Stimulated activated CD4-positive, alpha-beta T cell treated with anti-CD3 and anti-CD28 coated beads, Interleukin-4, amount 100 ng/mL, for 48 hours (primary cell): ENCODE data around the gene STAG1.
"Not testable (repeated sequence)": the region's sequence is repeated elsewhere in the genome, so short reads cannot be mapped to it uniquely, and the experiment has no call there.

Experiments used
- DNase-seq, 2 donors: peaks; one replicate each; pipeline ENCODE4 v3.0.0-alpha.2; 2020; ENCODE audit warnings: low read depth in 2 of 2

Gene STAG1

GRCh38 chr3:136586580-136586979 lies 165.6 kb downstream of the STAG1 start:
- DNase-seq = no peak

GRCh38 chr3:136584728-136585127 lies 167.4 kb downstream of the STAG1 start:
- no peak for DNase-seq

GRCh38 chr3:136583823-136584222 lies 168.4 kb downstream of the STAG1 start:
- no peak for DNase-seq

- DNase-seq = no peak
Measured at GRCh38 chr3:136577791-136578190, 174.4 kb downstream of the STAG1 start.

DNA sequence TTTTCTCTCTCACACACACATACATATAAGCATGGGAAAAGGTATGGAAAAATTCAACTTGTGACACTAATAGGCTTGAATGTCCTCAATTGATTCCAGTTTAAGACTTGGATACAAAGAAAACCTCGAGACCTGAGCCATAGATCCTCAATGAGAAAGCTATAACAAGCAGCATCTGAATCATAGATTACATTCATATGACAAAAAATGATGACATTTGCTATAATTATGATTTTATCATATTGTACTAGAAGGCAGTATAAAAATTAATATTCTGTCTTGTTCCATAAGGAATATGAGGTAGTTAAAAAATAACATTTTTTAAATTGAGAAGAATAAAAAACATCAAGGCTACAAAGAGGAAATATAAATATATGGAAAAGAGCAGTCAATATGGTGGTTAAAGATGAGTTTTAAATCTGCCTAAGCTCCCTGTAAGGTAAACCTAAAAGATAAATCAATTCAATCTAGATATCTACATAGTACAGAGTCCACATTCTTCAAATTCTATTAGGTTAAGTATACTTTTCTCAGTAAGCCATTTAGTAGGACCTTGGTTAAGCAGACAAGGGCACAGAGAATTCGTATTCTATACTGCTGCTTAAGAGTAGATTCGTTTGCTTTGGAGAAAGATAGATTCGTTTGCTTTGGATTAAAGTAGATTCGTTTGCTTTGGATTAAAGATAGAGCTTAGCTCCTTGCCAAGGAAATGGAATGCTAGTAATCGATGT lies 175.7 kb downstream of the STAG1 start:
- no peak for DNase-seq

GRCh38 chr3:136567599-136568188 lies 184.5 kb downstream of the STAG1 start:
- DNase-seq = no peak

DNA sequence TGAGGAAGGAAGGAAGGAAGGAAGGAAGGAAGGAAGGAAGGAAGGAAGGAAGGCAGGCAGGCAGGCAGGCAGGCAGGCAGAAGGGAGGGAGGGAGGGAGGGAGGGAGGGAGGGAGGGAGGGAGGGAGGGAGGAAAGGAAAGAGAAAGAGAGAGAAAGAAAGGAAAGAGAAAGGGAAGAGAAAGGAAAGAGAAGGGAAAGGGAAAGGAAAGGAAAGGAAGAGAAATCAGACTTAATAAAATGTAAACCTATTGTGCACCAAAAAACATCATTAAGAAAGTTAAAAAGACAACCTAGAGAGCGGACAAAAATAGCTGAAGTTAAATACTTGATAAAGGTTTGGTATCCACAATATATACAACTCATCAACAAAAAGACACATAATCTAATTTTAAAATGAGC lies 187.2 kb downstream of the STAG1 start:
- not testable (repeated sequence) for DNase-seq

DNA sequence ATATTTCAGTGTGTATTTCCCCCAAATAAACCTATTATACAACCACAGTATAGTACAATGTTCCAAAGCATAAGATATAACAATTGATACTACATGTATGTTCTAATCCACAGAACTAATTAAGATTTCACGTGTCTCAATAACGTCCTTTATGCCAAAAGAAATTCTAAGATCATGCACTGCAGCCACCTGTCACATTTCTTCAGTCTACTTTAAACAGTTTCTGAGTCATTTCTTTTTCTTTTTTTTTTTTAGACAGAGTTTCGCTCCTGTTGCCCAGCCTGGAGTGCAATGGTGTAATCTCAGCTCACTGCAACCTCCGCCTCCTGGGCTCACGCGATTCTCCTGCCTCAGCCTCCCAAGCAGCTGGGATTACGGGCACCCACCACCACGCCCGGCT lies 190.2 kb downstream of the STAG1 start:
- no peak for DNase-seq

GRCh38 chr3:136559896-136560295 lies 192.3 kb downstream of the STAG1 start:
- DNase-seq = no peak

- DNase-seq = not testable (repeated sequence)
Measured at GRCh38 chr3:136549461-136549860, 202.7 kb downstream of the STAG1 start.

GRCh38 chr3:136547293-136547692 lies 204.9 kb downstream of the STAG1 start:
- DNase-seq = no peak

DNA sequence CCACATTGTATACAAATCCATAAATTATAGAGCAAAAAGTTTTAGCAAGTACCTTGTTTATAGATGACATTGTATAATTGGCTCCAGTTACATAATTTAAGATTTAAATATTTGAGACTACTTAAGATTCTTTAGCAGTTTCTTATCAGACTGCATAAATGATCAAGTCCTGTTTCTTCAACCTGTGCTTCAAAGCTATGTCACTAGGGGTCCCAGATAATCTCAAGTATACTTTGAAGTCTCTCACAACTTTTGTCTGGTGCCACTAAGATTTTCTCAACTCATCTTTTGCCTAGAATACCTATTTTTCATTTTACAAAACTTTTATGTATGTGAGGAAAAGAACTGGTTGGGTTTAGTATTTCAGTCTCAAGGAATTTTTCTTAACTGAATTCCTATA lies 205.5 kb downstream of the STAG1 start:
- no peak for DNase-seq

GRCh38 chr3:136545664-136546268 lies 206.4 kb downstream of the STAG1 start:
- DNase-seq = no peak

GRCh38 chr3:136544532-136544931 lies 207.6 kb downstream of the STAG1 start:
- DNase-seq = no peak

DNA sequence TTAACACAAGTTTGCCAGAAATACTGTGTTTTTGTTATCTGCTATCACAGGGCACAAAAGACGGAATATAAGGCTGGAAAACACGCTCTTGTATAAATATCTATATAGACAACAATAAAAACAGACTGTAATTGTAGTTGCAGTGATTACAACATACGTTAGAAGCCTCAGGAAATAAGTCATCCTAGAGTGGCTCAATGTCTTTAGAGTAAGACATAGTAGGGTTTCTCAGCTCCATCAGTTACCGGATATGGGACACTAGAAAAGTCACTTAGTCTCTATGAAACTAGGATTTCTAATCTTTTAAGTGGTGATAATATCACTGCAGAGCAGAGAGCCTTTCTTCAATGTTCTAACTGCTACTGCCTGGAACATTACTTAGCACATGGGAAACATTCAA lies 208.8 kb downstream of the STAG1 start:
- DNase-seq = no peak

GRCh38 chr3:136535906-136536305 lies 216.3 kb downstream of the STAG1 start:
- DNase-seq = no peak

DNA sequence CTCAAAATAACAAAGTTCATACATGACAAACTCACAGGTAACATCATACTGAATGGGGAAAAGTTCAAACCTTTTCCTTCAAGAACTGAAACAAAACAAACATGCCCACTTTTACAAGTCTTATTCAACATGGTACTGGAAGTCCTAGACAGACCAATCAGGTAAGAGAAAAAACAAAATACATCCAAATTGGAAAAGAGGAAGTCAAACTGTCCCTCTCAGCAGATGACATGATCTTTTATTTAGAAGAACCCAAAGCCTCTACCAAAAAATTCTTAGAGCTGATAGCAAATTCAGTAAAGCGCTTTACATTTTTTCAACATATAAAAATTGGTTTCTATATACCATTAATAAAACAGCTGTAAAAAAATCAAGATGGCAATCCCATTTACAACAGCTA lies 219.4 kb downstream of the STAG1 start:
- no peak for DNase-seq

GRCh38 chr3:136518102-136518501 lies 234.1 kb downstream of the STAG1 start:
- DNase-seq = no peak

- no peak for DNase-seq
Measured at GRCh38 chr3:136516656-136517055, 235.5 kb downstream of the STAG1 start.

DNA sequence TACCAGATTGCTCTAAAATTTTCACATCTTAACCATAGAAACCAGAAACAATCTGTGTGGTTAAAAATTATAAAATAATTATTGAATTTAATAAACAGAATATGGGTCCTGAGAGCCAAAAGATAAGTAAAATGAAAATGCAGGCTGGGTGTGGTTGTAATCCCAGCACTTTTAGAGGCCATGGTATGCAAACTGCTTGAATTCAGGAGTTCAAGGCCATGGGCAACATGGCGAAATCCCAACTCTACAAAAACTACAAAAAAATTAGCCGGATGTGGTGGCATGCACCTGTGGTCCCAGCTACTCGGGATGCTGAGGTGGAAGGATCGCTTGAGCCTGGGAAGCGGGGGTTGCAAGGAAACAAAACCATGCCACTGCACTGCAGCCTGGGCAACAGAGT lies 236.1 kb downstream of the STAG1 start:
- no peak for DNase-seq

GRCh38 chr3:136514533-136514932 lies 237.6 kb downstream of the STAG1 start:
- DNase-seq = not testable (repeated sequence)

DNA sequence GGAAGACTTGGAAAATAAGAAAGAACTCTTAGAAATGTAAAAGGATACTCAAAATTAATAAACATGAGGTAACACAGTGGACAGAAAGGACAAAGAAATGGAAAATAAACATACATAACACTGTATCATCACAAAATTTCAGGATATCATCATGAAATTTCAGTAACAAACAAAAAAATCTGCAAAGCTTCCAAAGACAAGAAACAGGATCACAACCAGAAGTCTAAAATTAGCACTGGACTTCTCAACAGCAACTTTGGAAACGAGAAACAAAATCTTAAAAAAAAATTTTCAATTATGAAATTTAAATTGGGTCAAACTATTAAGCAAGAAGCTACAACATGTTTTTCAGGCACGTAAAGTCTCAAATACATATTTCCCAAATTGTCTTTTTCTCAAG lies 238.8 kb downstream of the STAG1 start:
- DNase-seq = no peak

- DNase-seq = no peak
Measured at GRCh38 chr3:136512381-136512780, 239.8 kb downstream of the STAG1 start.
